ENCODE measurements around the gene NPNT.

The NPNT gene

DNA sequence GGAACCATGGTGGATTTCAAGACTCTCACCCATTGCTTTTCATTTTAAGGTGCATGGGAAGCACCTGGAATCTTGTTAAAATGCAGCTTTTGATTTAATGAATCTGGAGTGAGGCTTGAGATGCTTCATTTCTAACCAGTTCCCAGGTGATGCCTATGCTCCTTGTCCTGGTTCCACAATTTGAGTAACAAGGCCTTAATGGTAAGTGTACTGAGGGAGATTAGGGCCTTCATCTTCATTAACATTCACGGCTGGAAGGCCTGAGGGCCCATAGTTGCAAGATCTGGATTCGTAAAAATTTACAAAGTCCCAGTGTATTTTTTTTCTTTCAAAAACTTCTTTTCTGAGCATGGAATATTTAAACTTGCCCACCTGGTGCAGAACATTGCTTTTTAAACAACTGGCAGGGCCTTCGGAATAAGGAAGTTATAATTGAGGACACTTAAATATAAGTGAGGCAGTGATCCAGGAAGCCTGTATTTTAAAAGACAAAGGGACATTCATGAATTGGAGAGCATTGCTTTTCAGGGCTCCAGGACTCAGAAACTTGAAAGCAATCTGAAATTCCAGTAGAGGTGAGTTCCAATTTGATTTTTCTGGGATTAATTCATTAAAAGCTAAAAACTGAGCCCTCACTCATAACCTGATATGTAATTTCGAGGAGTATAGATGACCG, 77.8 kb downstream of the NPNT start:
- DNase-seq, result no peak

DNA sequence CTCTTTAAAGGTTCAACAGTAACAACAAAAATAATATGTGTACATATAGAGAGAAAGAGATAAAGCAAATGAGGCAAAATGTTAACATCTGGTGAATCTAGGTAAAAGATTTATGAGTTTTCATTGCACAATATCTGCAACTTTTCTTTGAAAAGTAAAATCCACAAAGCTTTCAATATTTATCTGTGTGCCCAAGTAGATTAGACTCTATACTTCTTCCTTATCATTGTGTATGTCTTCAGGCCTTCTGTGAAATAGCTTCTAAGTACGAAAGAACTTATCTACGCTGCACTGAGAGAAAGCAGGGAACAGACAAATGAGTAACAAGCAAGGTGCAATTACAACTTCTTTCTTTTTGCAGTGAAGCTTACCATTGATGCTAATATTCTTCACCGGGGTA, 81.6 kb downstream of the NPNT start:
- no peak for DNase-seq

DNA sequence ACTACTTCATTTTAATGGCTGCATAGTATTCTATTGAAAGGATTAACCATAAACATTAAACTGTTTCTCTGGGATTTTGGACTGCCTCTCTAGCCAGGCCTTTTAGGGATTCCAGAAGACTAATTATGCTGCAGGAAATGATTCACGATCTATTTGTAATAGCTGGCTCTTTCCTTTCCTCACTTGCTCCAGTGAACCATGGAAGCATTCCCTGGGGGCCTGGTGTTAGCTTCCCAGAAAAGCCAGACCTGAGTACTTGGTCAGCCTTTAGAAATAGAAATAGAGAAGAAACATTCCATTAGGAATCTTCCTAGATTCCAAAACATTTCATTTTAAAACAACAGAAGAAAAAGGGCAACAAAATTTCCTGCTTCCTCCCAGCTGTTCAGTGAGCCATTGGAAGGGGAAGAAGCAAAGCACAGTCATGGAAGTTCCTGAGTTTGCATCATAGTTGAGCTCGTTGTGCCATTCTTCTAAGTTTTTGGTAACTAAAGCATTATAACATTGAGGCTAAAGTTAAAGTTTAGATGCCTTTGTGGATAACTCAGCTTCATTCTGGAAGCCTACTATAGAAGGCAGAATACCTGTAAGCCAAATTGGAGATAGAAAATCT, 83.5 kb downstream of the NPNT start:
- DNase-seq, result no peak

DNA sequence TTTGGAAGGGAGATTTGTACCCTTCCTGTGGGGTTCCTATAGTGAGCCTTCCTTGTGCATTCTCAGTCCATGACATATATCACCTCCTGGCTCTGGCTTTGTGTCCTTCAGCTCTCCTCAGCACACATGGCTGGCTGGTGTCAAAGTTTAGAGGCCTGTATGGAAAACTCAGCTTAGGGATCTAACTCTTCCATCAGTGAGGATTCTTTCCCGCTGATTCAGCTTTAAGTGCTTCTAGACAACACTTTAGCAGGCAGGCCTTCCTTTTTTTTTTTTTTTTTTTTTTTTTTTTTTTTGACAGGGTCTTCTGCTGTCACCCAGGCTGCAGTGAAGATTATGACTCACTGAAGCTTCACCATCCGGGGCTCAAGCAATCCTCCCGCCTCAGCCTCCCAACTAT, 84.2 kb downstream of the NPNT start:
- no peak for DNase-seq

DNA sequence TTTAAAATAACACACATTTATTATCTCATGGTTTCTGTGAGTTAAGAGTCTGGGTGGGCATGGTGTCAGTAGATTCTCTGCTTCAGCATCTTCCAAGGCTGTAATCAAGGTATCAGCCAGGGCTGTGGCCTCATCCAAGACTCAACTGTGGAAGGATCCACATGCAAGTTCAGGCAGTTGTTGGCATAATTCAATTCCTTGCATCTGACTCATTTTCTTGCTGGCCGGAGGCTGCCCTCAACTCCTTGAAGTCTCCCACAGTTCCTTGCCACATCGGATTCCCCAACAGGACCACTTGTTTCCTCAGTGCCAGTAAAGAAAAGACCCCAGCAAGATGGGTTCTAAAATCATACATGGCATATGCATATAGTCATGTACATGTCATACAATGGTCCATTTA, 93.4 kb downstream of the NPNT start:
- no peak for DNase-seq

DNA sequence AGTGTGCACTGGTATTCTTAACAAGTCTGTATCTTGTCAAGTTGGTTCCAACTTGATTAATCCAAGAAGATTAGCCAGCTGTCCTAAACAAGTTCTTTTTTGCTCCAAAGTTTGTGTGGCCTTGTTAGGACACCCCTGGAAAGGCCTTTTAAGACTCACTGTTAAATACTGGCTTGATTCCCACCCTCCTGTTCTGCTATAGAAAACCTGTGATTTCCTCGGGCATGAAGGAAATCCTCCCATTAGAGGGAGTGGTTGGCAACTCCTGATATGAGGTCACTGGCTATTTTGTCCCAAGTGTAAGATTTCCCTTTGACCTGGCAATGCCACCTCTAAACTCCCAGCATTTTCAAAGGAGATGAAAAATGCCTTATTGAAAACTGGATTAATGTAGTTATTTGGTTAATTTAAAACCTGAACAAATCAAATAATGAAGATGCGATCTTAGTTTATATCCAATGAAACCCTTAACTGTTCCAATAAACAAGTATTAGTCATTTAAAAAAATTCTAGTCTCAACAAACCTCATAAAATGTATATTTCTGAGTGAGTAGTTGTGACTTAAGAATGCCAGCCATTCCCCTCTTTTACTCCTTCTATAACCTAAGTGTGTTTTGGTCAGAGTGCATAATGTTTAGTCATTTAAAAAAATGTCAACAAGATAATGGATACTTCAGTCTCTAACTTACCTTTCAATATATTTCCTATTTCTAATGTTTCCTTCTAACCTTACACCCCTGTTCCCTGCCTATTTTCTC, 94.4 kb downstream of the NPNT start:
- no peak for DNase-seq

DNA sequence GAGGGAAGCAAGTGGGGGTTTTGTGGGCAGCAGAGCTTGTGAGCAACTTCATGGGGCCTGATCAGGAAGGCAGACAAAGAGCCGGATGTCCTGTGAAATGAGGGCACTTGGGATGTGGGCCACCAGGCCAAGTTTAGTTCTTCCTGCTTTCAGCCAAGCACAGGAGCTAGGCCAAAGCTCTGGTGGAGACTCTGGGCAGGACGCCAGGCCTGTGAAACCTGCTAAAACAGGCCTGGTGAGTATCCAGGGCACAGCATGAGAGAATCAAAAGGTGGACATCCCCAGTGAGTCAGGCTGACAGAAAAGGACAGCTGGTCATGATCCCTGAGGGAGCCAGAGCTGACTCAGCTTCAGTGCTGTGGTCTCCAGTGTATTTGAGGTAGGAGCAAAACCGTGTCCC, 95.7 kb downstream of the NPNT start:
- DNase-seq, result no peak

DNA sequence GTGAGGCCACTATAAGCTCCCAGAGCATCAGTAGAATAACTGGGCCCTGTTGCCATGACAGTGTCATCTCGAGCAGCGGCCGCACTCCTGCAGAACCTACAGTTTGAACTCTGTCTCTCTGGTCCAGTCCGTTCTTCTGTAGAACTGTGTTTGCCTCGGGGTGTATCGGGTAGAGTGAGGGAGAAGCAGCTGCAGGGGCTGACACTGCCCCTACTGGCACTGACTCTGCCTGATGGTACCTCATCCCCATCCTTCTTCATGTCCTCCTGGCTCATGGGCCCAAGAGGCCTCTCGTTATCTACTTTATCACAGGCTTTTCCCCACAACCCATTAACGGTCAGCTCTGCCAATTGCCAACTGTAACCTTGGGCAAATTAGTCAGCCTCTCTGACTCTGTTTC, 96.5 kb downstream of the NPNT start:
- no peak for DNase-seq

DNA sequence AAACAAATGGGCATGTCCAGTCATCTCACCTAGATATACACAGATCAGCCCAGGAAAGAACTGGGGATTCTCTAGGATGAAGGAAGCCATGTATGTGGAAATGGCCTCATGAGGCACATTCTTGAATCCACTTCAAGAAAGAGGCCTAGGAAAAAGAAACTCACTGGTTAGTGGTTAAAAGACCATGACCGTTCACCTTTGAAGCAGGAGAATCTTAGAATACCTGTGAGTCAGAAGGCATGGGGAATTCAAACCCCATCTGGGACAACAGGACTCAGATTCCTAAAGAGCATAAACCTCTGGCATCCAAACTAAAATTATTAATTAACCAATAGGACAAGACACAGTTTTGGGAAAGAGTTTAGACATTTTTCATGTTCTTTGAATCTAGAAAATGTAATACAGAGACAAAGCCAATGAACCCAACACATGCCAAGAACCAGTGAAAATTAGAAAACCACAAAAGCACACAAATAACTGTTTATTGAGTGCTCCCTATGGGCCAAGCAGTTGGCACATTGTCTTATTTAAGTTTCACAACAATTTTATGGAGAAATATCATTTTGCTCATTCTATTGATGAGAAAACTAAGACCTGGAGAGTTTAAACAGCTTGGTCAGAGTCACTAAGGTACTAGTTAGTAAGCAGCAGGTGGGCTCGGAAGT, 97.5 kb downstream of the NPNT start:
- no peak for DNase-seq

DNA sequence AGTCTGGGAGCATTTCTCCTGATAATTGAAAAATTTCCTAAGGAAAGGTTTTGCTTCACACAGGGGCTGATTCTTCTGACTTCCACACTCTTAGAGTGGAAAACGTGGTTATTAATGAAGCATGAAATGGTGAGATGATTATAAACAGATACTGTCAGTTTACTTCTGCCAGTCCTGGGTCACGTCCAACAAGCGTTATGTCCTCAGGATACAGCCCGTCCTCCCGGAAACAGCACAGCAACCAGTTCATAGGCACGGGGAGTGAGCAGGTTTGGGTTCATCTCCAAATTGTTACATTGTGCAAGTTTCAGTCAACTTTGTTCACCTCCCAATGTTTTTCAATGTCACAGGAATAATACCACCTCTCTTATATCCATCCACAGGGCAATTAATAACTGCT, 98.8 kb downstream of the NPNT start:
- DNase-seq, result no peak

DNA sequence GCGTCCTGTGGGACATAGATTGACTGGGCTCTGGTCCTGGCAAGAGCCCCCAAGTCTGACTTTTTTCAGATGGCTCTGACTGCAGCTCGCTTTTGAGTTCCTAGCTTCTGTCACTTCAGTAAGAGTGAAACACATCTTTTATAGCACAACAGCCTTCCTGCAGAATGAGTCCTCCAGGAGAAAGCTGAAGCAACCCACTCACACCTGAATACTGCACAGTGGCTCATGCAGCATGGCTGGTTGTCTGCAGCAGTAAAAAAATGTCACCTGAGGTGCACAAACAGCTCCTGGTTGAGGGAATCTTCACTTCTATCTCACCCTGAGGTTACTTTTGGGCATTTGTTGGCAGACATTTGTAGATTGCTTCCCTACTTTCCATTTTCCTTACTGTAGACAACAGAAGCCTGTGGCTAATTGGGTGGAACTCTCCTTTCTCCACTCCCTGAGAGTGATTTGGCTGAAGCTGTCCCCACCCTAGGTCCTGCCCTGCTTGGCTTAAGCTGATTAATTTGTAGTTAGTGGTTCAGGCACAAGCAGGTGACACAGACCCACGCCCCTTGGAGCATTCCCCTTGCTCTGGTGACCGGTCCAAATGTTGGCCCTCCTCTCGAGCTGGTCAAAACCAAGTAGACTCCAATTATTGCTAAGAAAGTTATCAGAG, 99.7 kb downstream of the NPNT start:
- no peak for DNase-seq

DNA sequence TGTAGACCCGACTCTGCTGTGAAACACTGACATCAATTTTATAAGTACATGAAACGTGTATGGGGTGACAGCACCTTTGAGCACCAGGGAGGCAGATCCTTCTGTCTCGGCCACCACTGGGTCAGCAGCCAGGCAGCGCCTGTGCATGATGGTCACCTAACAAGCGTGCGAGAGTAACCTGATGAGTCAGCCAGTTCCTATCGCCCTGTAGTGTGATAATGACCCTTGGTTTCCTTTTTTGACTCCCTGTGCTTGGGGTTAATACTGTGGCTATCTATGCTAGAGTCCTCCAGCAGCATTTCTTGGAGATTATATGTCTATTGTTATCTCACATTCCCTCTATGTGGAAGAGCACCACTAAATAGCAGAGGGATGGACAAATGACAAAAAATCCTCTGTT, 101.6 kb downstream of the NPNT start:
- DNase-seq, result no peak

DNA sequence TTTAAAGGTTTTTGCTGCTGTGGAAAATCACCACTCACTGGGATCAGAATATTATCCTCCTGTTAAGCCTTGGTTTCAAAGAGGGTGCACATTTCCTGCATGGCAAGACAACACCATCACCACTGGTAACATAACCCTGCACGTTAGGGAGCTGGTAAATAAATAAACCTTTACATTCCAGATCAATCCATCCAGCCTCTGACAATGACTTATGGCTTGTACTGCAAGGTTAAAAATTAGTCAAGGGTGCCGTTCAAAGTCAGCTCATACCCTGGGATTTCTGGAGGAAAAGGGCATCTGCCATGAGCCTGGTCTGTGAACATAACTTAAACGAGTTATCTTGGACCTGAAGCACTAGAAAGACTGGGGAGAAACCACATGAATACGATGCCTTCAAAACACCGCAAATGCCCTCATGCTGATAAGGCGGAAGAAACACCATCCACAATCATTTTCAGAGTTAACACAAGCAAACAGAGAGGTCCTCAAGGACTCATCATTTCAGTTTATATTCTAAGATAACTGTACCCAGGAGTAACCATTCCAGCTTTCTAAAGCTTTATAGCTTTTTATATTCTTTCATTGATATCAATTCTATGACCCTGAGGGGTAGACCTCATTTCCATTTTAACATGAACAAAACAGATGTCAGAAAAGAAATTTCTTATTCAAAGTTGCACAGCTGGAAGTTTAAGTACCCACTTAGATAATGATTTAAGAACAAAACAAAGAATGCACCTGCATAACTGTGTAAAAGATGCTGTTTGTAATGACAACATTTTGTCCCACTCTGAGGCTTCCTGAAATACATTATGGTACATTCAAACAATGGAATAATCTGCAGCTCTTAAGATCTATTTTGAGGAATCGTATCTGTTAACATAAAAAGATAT, 103.1 kb downstream of the NPNT start:
- DNase-seq, result no peak

DNA sequence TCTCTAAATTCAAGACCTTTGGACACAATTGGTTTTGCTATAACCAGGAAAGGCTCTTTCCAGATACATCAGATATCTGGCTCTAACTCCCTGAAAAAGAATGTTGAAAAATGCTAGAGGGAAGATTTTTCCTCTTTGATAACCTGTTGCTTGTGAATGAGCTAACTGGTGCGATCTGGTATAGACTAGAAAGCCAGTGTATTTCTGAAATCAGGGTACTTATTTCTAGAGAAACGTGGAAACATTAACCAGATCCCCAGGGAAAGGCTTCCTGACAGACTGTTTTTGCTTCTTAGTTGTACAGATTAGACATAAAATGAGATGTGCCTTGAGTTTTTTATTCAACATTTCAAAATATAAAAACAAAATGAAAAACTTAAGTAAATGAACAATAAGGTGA, 107.7 kb downstream of the NPNT start:
- no peak for DNase-seq

DNA sequence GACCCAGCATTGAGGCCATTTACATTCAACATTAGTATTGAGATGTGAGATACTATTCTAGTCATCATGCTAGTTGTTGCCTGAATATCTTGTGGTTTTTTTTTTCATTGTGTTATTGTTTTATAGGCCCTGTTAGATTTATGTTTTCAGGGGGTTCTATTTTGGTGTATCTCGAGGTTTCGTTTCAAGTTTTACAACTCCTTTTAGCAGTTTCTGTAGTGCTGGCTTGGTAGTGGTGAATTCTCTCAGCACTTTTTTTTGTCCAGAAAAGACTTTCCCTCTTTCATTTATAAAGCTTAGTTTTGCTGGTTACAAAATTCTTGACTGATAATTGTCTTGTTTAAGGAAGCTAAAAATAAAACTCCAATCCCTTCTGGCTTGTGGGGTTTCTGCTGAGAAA, 115.5 kb downstream of the NPNT start:
- DNase-seq, result no peak

DNA sequence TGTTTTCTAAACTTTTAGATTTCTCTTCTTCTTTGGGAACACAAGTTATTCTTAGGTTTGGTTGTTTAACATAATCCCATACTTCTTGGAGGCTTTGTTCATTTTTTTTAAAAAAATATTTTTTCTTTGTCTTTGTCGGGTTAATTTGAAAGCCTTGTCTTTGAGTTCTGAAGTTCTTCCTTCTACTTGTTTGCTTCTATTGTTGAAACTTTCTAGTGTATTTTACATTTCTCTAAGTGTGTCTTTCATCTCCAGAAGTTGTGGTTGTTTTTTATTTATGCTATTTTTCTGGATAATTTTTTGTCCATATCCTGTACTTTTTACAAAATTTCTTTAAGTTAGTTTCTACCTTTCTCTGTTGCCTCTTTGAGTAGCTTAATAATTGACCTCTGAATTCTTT, 116.1 kb downstream of the NPNT start:
- DNase-seq, result no peak

DNA sequence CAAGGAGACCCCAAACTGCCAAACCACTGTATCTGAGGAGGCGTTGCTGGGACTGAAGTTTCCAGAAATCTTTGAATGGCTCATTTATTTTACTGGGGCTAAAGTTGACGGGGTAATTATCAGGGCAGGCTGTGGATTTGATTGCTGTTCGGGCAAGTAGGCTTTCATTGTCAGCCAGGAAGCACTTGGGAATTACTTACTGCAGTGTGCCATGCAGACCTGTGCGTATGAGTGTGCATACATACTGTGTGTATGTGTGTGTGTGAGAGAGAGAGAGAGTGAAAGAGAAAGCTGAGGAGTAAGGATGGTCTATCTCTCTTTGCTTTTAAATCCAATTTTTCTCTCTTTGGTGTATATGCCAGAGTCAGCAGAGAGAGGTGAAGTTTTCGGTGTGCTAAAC, 122.7 kb downstream of the NPNT start:
- DNase-seq, result peak; percentile 13

DNA sequence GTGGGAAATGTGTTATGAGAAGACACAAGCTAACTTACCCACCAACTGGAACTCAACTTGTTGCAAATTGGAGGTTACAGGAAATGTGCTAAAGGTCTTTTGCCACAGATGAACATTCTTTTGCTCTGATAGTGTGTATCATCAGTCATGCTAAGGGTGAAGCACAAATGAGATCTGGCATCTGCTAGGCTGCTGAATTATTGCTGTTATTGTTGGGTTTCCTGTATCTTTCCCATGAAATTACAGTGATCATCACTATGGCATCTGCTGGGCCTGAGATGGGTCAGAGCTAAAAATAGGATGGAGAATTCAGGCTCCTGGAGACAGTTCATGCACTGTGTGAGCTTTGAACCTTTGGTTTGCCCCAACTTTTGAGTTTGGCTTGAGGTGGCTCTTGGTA, 124.5 kb downstream of the NPNT start:
- no peak for DNase-seq
